ENCODE measurements around the gene DENND1A. TPM values are rescaled to one million over a fixed set of nuclear protein-coding genes. Genes with fewer than 3 reads are reported as not detected.

Gene DENND1A
- total RNA-seq, 1 donor, result 22.9 TPM

GRCh38 chr9:123657099-123657498 lies 272.8 kb downstream of the DENND1A start:
- no peak overlapping the region for H3K4me3 ChIP-seq (ENCODE audit: low read depth, low read length)
- DNase-seq (ENCODE audit: low read depth), result no peak
- no peak for TF ChIP-seq CTCF (IDR thresholded peaks at IDR 0.05; ENCODE audit: insufficient read depth, low read depth, low read length)

GRCh38 chr9:123656565-123656964 lies 273.4 kb downstream of the DENND1A start:
- no peak overlapping the region for H3K4me3 ChIP-seq (ENCODE audit: low read depth, low read length)
- DNase-seq (ENCODE audit: low read depth), result no peak
- no peak for TF ChIP-seq CTCF (IDR thresholded peaks at IDR 0.05; ENCODE audit: insufficient read depth, low read depth, low read length)

- TF ChIP-seq CTCF (IDR thresholded peaks at IDR 0.05; ENCODE audit: insufficient read depth, low read depth, low read length), result no peak
- DNase-seq (ENCODE audit: low read depth), result no peak
- H3K4me3 ChIP-seq (ENCODE audit: low read depth, low read length), result no peak overlapping the region
Measured at GRCh38 chr9:123655681-123656423, 274.1 kb downstream of the DENND1A start.

- DNase-seq (ENCODE audit: low read depth), result no peak
- TF ChIP-seq CTCF (IDR thresholded peaks at IDR 0.05; ENCODE audit: insufficient read depth, low read depth, low read length), result no peak
- H3K4me3 ChIP-seq (ENCODE audit: low read depth, low read length), result no peak overlapping the region
Measured at GRCh38 chr9:123654994-123655637, 274.8 kb downstream of the DENND1A start.

GRCh38 chr9:123654218-123654993 lies 275.5 kb downstream of the DENND1A start:
- DNase-seq (ENCODE audit: low read depth), result no peak
- no peak overlapping the region for H3K4me3 ChIP-seq (ENCODE audit: low read depth, low read length)
- no peak for TF ChIP-seq CTCF (IDR thresholded peaks at IDR 0.05; ENCODE audit: insufficient read depth, low read depth, low read length)

- DNase-seq (ENCODE audit: low read depth), result no peak
- no peak for TF ChIP-seq CTCF (IDR thresholded peaks at IDR 0.05; ENCODE audit: insufficient read depth, low read depth, low read length)
- no peak overlapping the region for H3K4me3 ChIP-seq (ENCODE audit: low read depth, low read length)
Measured at GRCh38 chr9:123652416-123652815, 277.5 kb downstream of the DENND1A start.

Measured in fibroblast of villous mesenchyme (primary cell).